ENCODE results near the gene LSM3. TPM values are rescaled to one million over a fixed set of nuclear protein-coding genes. Genes with fewer than 3 reads are reported as not detected.

LSM3 gene
- total RNA-seq, 4 donors from 2014 or later, result 10.0 to 14.1 (median 11.9) TPM

GRCh38 chr3:14183015-14183577, 4.5 kb downstream of the LSM3 start:
- intact Hi-C loops (cut with DNase I; ENCODE audit: low total_unique reads), result no loop called here
- no peak for DNase-seq
- no peaks in the 10 kb centered on the region for H3K27me3 ChIP-seq
- H3K4me3 ChIP-seq, result no peak overlapping the region
- H3K27ac ChIP-seq, result no peak overlapping the region
- no peak for TF ChIP-seq POLR2A (IDR thresholded peaks at IDR 0.05)
- no peak for TF ChIP-seq CTCF (IDR thresholded peaks at IDR 0.05)
- H3K36me3 ChIP-seq, result no peaks in the 10 kb centered on the region
- no peaks in the 10 kb centered on the region for H3K9me3 ChIP-seq
- H3K4me1 ChIP-seq, result no peaks in the 10 kb centered on the region

GRCh38 chr3:14186854-14187458, 8.3 kb downstream of the LSM3 start:
- DNase-seq, result no peak
- Histone ChIP-seq H3K36me3 (no peaks in the 10 kb centered on the region), H3K27me3 (no peaks in the 10 kb centered on the region), H3K9me3 (no peaks in the 10 kb centered on the region), H3K27ac (no peak overlapping the region), H3K4me1 (no peaks in the 10 kb centered on the region), H3K4me3 (no peak overlapping the region)
- intact Hi-C loops (cut with DNase I; ENCODE audit: low total_unique reads), result no loop called here
- TF ChIP-seq POLR2A (IDR thresholded peaks at IDR 0.05) (no peak), CTCF (IDR thresholded peaks at IDR 0.05) (no peak)

GRCh38 chr3:14188041-14188754, 9.6 kb downstream of the LSM3 start:
- Histone ChIP-seq H3K4me1 (no peaks in the 10 kb centered on the region), H3K27ac (no peak overlapping the region), H3K36me3 (no peaks in the 10 kb centered on the region), H3K9me3 (no peaks in the 10 kb centered on the region), H3K27me3 (no peaks in the 10 kb centered on the region), H3K4me3 (no peak overlapping the region)
- DNase-seq, result no peak
- no peak for TF ChIP-seq POLR2A (IDR thresholded peaks at IDR 0.05)
- no peak for TF ChIP-seq CTCF (IDR thresholded peaks at IDR 0.05)
- intact Hi-C loops (cut with DNase I; ENCODE audit: low total_unique reads), result no loop called here

GRCh38 chr3:14194865-14195264, 16.2 kb downstream of the LSM3 start:
- Histone ChIP-seq H3K4me1 (no peaks in the 10 kb centered on the region), H3K27me3 (no peaks in the 10 kb centered on the region), H3K4me3 (no peak overlapping the region), H3K9me3 (no peaks in the 10 kb centered on the region), H3K27ac (no peak overlapping the region), H3K36me3 (no peaks in the 10 kb centered on the region)
- no peak for TF ChIP-seq CTCF (IDR thresholded peaks at IDR 0.05)
- no peak for TF ChIP-seq POLR2A (IDR thresholded peaks at IDR 0.05)
- no peak for DNase-seq
- intact Hi-C loops (cut with DNase I; ENCODE audit: low total_unique reads), result no loop called here

- H3K4me1 ChIP-seq, result no peaks in the 10 kb centered on the region
- intact Hi-C loops (cut with DNase I; ENCODE audit: low total_unique reads), result no loop called here
- no peaks in the 10 kb centered on the region for H3K36me3 ChIP-seq
- H3K27ac ChIP-seq, result no peak overlapping the region
- DNase-seq, result no peak
- H3K9me3 ChIP-seq, result no peaks in the 10 kb centered on the region
- no peak overlapping the region for H3K4me3 ChIP-seq
- H3K27me3 ChIP-seq, result no peaks in the 10 kb centered on the region
- TF ChIP-seq CTCF (IDR thresholded peaks at IDR 0.05) (no peak), POLR2A (IDR thresholded peaks at IDR 0.05) (no peak)
These were observed 21.0 kb downstream of the LSM3 start for GRCh38 chr3:14199641-14200040.
